ENCODE results near the gene PCDH10. TPM values are rescaled to one million over a fixed set of nuclear protein-coding genes. Genes with fewer than 3 reads are reported as not detected.

PCDH10 gene
- total RNA-seq, 1 donor from 2014 or later: 21.3 TPM

- no peak overlapping the region for H3K4me3 Mint-ChIP-seq
- no peaks in the 10 kb centered on the region for H3K36me3 Mint-ChIP-seq
- peaks cover 18% of the 10 kb centered on the region for H3K4me1 Mint-ChIP-seq
- no peaks in the 10 kb centered on the region for H3K9me3 Mint-ChIP-seq
- H3K27me3 Mint-ChIP-seq (ENCODE audit: low read depth): no peaks in the 10 kb centered on the region
- TF ChIP-seq, protein P1, sequence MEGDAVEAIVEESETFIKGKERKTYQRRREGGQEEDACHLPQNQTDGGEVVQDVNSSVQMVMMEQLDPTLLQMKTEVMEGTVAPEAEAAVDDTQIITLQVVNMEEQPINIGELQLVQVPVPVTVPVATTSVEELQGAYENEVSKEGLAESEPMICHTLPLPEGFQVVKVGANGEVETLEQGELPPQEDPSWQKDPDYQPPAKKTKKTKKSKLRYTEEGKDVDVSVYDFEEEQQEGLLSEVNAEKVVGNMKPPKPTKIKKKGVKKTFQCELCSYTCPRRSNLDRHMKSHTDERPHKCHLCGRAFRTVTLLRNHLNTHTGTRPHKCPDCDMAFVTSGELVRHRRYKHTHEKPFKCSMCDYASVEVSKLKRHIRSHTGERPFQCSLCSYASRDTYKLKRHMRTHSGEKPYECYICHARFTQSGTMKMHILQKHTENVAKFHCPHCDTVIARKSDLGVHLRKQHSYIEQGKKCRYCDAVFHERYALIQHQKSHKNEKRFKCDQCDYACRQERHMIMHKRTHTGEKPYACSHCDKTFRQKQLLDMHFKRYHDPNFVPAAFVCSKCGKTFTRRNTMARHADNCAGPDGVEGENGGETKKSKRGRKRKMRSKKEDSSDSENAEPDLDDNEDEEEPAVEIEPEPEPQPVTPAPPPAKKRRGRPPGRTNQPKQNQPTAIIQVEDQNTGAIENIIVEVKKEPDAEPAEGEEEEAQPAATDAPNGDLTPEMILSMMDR (IDR thresholded peaks at IDR 0.05; ENCODE audit: unreplicated experiment): no peak
- no peak for DNase-seq (ENCODE audit: low spot score in 2 of 2, unreplicated experiment in 2 of 2)
- H3K27ac Mint-ChIP-seq: no peak overlapping the region
These were observed 21.6 kb upstream of the PCDH10 start for GRCh38 chr4:133127500-133127899.

DNA sequence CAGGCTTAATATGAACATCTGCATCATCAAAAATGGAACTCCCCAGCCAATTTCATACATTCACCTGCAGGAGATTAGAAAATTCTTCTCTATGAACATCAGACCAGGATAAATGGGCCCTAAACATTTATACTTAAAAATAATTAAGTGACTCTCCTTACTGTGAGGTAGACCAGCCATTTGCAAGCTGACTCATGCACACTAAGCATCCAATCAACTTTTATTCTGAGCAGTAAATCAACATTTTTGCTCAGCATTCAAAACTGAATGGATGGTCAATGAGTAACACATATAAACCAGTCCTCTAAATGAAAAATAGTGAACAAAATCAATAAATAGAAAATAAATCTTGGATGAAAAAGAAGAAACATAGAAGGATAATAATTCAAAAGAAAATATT, 19.9 kb upstream of the PCDH10 start:
- Mint-ChIP-seq H3K36me3 (no peaks in the 10 kb centered on the region), H3K9me3 (no peaks in the 10 kb centered on the region), H3K27ac (no peak overlapping the region), H3K4me3 (no peak overlapping the region), H3K4me1 (peaks cover 18% of the 10 kb centered on the region), H3K27me3 (ENCODE audit: low read depth) (no peaks in the 10 kb centered on the region)
- TF ChIP-seq, protein P1 (IDR thresholded peaks at IDR 0.05; ENCODE audit: unreplicated experiment): no peak
- no peak for DNase-seq (ENCODE audit: low spot score in 2 of 2, unreplicated experiment in 2 of 2)

DNA sequence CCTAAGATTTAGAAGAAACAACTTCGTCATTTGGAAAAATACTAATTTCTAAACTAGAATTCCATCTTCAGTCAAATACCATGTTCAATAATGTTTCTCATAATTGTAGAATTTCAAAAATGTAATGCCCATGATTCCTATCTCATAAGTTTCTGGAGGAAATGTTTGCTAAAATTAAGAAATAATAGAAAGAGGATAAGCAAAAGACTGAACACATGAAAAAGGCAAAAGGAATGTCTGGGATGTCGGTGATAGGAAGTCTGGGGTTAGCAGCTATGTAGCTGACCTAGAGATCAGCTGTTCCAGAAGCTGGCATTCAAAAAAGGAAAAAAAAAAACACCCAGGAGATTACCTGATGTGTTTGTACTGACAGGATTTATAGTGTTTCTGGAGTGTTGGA, 18.9 kb upstream of the PCDH10 start:
- Mint-ChIP-seq H3K27me3 (ENCODE audit: low read depth) (no peaks in the 10 kb centered on the region), H3K4me3 (no peak overlapping the region), H3K36me3 (no peaks in the 10 kb centered on the region), H3K4me1 (peaks cover 18% of the 10 kb centered on the region), H3K27ac (no peak overlapping the region), H3K9me3 (no peaks in the 10 kb centered on the region)
- TF ChIP-seq, protein P1 (IDR thresholded peaks at IDR 0.05; ENCODE audit: unreplicated experiment): no peak
- no peak for DNase-seq (ENCODE audit: low spot score in 2 of 2, unreplicated experiment in 2 of 2)

DNA sequence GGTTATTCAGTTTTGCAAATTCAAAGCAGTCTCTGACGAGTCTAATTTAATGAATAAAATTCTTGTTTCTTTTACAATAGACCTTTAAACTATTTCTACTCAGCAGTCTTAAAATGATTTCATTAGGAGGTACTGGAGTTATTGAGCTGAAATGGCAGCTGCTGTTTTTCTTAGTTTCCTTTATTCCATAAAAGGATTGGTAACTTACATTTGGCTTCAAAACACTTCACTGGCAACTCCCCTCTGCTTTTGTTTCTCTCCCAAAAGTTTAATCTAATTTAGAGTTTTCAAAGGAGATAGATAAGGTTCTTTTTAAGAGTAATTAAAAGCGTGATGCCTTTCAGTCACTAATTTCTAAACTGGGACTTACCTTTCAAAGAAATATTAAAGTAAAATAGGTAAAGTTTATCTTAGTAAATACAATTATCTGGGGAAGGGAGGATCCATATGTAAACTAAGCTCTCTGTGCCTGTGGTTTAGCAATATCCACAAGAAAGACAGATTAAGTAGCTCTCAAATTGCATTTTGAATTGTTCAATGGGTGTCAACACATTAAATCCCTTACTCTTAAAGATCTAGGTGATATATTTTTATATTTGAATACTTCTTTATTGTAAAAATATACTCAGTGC, 17.1 kb upstream of the PCDH10 start:
- no peaks in the 10 kb centered on the region for H3K36me3 Mint-ChIP-seq
- no peak overlapping the region for H3K4me3 Mint-ChIP-seq
- no peaks in the 10 kb centered on the region for H3K27me3 Mint-ChIP-seq (ENCODE audit: low read depth)
- TF ChIP-seq, protein P1 (IDR thresholded peaks at IDR 0.05; ENCODE audit: unreplicated experiment): no peak
- H3K4me1 Mint-ChIP-seq: peaks cover 18% of the 10 kb centered on the region
- no peaks in the 10 kb centered on the region for H3K9me3 Mint-ChIP-seq
- peak overlapping the region; percentile 80 for H3K27ac Mint-ChIP-seq
- DNase-seq (ENCODE audit: low spot score in 2 of 2, unreplicated experiment in 2 of 2): no peak

GRCh38 chr4:133136833-133137232, 12.3 kb upstream of the PCDH10 start:
- H3K9me3 Mint-ChIP-seq: no peaks in the 10 kb centered on the region
- peaks cover 4% of the 10 kb centered on the region for H3K4me1 Mint-ChIP-seq
- no peaks in the 10 kb centered on the region for H3K36me3 Mint-ChIP-seq
- H3K27ac Mint-ChIP-seq: no peak overlapping the region
- no peak overlapping the region for H3K4me3 Mint-ChIP-seq
- DNase-seq (ENCODE audit: low spot score in 2 of 2, unreplicated experiment in 2 of 2): no peak
- TF ChIP-seq, protein P1 (IDR thresholded peaks at IDR 0.05; ENCODE audit: unreplicated experiment): no peak
- no peaks in the 10 kb centered on the region for H3K27me3 Mint-ChIP-seq (ENCODE audit: low read depth)

- no peaks in the 10 kb centered on the region for H3K36me3 Mint-ChIP-seq
- TF ChIP-seq, protein P1 (IDR thresholded peaks at IDR 0.05; ENCODE audit: unreplicated experiment): no peak
- H3K4me1 Mint-ChIP-seq: no peaks in the 10 kb centered on the region
- H3K27me3 Mint-ChIP-seq (ENCODE audit: low read depth): no peaks in the 10 kb centered on the region
- no peak overlapping the region for H3K27ac Mint-ChIP-seq
- no peak for DNase-seq (ENCODE audit: low spot score in 2 of 2, unreplicated experiment in 2 of 2)
- no peak overlapping the region for H3K4me3 Mint-ChIP-seq
- no peaks in the 10 kb centered on the region for H3K9me3 Mint-ChIP-seq
These were observed 11.5 kb upstream of the PCDH10 start for GRCh38 chr4:133137571-133137970.
